NCI-H1105 (cell line): Measurements from ENCODE around the gene FCGR3B.
"Not testable (repeated sequence)": the region's sequence is repeated elsewhere in the genome, so short reads cannot be mapped to it uniquely, and the experiment has no call there.

ENCODE experiments used
- DNase-seq: peaks from one replicate; lab custom pipeline; 2025; lab: John Stamatoyannopoulos, UW

The FCGR3B gene

GRCh38 chr1:161638251-161638993 lies 7.4 kb upstream of the FCGR3B start:
- DNase-seq: not testable (repeated sequence)

GRCh38 chr1:161636976-161637375 lies 6.0 kb upstream of the FCGR3B start:
- not testable (repeated sequence) for DNase-seq

GRCh38 chr1:161636189-161636782 lies 5.3 kb upstream of the FCGR3B start:
- DNase-seq: not testable (repeated sequence)

GRCh38 chr1:161634993-161635392 lies 4.0 kb upstream of the FCGR3B start:
- DNase-seq: not testable (repeated sequence)

- DNase-seq: not testable (repeated sequence)
Observed at GRCh38 chr1:161630128-161630742, 741 bp downstream of the FCGR3B start.

GRCh38 chr1:161626445-161627146 lies 4.4 kb downstream of the FCGR3B start:
- DNase-seq: not testable (repeated sequence)

GRCh38 chr1:161624605-161625004 lies 6.4 kb downstream of the FCGR3B start:
- DNase-seq: not testable (repeated sequence)

GRCh38 chr1:161623401-161624051 lies 7.5 kb downstream of the FCGR3B start:
- DNase-seq: not testable (repeated sequence)

GRCh38 chr1:161622054-161622453 lies 8.9 kb downstream of the FCGR3B start:
- not testable (repeated sequence) for DNase-seq

- DNase-seq: peak; percentile 24
Observed at GRCh38 chr1:161621181-161622000, 9.6 kb downstream of the FCGR3B start.

GRCh38 chr1:161620399-161620798 lies 10.6 kb downstream of the FCGR3B start:
- not testable (repeated sequence) for DNase-seq

GRCh38 chr1:161618517-161618916 lies 12.5 kb downstream of the FCGR3B start:
- not testable (repeated sequence) for DNase-seq

- DNase-seq: not testable (repeated sequence)
Observed at GRCh38 chr1:161616417-161616816, 14.6 kb downstream of the FCGR3B start.

GRCh38 chr1:161613142-161613514 lies 17.8 kb downstream of the FCGR3B start:
- not testable (repeated sequence) for DNase-seq

GRCh38 chr1:161612322-161613141 lies 18.4 kb downstream of the FCGR3B start:
- peak; percentile 96 for DNase-seq

- DNase-seq: not testable (repeated sequence)
Observed at GRCh38 chr1:161611866-161612321, 19.1 kb downstream of the FCGR3B start.

- DNase-seq: peak; percentile 25
Observed at GRCh38 chr1:161610198-161610597, 20.8 kb downstream of the FCGR3B start.

- DNase-seq: not testable (repeated sequence)
Observed at GRCh38 chr1:161606541-161607336, 24.2 kb downstream of the FCGR3B start.
